ENCODE results near the gene TP73.

Gene TP73

GRCh38 chr1:3725366-3725765 is 73.0 kb downstream of the TP73 start:
- H3K27me3 Mint-ChIP-seq (ENCODE audit: low read depth) = peaks cover 26% of the 10 kb centered on the region
- no peak for TF ChIP-seq CTCF (IDR thresholded peaks at IDR 0.05; ENCODE audit: unreplicated experiment in 3 of 3)
- no peak overlapping the region for H3K4me3 Mint-ChIP-seq
- no peaks in the 10 kb centered on the region for H3K4me1 Mint-ChIP-seq
- no peaks in the 10 kb centered on the region for H3K9me3 Mint-ChIP-seq
- no peaks in the 10 kb centered on the region for H3K36me3 Mint-ChIP-seq (ENCODE audit: low read depth)
- H3K27ac Mint-ChIP-seq = no peak overlapping the region

- Mint-ChIP-seq H3K27ac (no peak overlapping the region), H3K36me3 (ENCODE audit: low read depth) (no peaks in the 10 kb centered on the region), H3K9me3 (no peaks in the 10 kb centered on the region), H3K27me3 (ENCODE audit: low read depth) (peaks cover 12% of the 10 kb centered on the region), H3K4me1 (peaks cover 5% of the 10 kb centered on the region), H3K4me3 (no peak overlapping the region)
- TF ChIP-seq CTCF (IDR thresholded peaks at IDR 0.05; ENCODE audit: unreplicated experiment in 3 of 3) = peak; percentile 27 to 48 (median 37)
Measured at GRCh38 chr1:3727042-3727824, 74.9 kb downstream of the TP73 start.

- H3K4me1 Mint-ChIP-seq = peaks cover 5% of the 10 kb centered on the region
- no peaks in the 10 kb centered on the region for H3K9me3 Mint-ChIP-seq
- no peak overlapping the region for H3K27ac Mint-ChIP-seq
- no peaks in the 10 kb centered on the region for H3K36me3 Mint-ChIP-seq (ENCODE audit: low read depth)
- H3K27me3 Mint-ChIP-seq (ENCODE audit: low read depth) = peaks cover 12% of the 10 kb centered on the region
- TF ChIP-seq CTCF (IDR thresholded peaks at IDR 0.05; ENCODE audit: unreplicated experiment in 3 of 3) = no peak
- H3K4me3 Mint-ChIP-seq = no peak overlapping the region
Measured at GRCh38 chr1:3727825-3728776, 75.8 kb downstream of the TP73 start.

- no peaks in the 10 kb centered on the region for H3K9me3 Mint-ChIP-seq
- no peak overlapping the region for H3K27ac Mint-ChIP-seq
- no peaks in the 10 kb centered on the region for H3K36me3 Mint-ChIP-seq (ENCODE audit: low read depth)
- no peak overlapping the region for H3K4me3 Mint-ChIP-seq
- H3K27me3 Mint-ChIP-seq (ENCODE audit: low read depth) = peaks cover 7% of the 10 kb centered on the region
- TF ChIP-seq CTCF (IDR thresholded peaks at IDR 0.05; ENCODE audit: unreplicated experiment in 3 of 3) = no peak
- peaks cover 5% of the 10 kb centered on the region for H3K4me1 Mint-ChIP-seq
Measured at GRCh38 chr1:3729594-3730542, 77.6 kb downstream of the TP73 start.

GRCh38 chr1:3730543-3731247 is 78.4 kb downstream of the TP73 start:
- Mint-ChIP-seq H3K27me3 (ENCODE audit: low read depth) (peaks cover 7% of the 10 kb centered on the region), H3K4me3 (no peak overlapping the region), H3K36me3 (ENCODE audit: low read depth) (peaks cover under 1% of the 10 kb centered on the region), H3K4me1 (peaks cover 9% of the 10 kb centered on the region), H3K27ac (no peak overlapping the region), H3K9me3 (no peaks in the 10 kb centered on the region)
- no peak for TF ChIP-seq CTCF (IDR thresholded peaks at IDR 0.05; ENCODE audit: unreplicated experiment in 3 of 3)

All from nephron (organoid).